GM18858 (cell line): ENCODE measurements around the gene VEZT.
"Not testable (repeated sequence)": the region's sequence is repeated elsewhere in the genome, so short reads cannot be mapped to it uniquely, and the experiment has no call there.

ENCODE experiments used
- ATAC-seq: cut with Tn5 transposase; IDR thresholded peaks from one replicate; pipeline ENCODE4 v1.9.1; 2021; ENCODE audit not compliant: unreplicated experiment

The VEZT gene

DNA sequence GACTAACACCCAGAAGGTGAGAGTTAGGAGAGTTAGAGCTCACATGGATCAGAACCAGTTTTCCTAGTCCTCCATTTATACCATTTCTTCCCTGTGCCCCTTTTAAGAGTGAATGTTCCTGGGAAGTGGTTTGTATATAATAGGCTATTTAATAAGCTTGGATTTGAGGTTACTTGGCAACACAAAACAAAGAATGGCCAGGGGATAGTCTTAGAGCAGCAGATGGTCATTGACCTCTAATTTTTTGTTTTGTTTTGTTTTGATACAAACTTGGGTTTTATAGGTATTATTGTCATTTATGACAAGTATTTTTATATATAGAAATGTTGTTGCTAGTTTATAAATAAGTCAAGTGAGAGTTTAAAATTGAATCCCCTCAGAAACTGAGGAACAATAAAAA lies 35.8 kb downstream of the VEZT start:
- ATAC-seq: no peak

DNA sequence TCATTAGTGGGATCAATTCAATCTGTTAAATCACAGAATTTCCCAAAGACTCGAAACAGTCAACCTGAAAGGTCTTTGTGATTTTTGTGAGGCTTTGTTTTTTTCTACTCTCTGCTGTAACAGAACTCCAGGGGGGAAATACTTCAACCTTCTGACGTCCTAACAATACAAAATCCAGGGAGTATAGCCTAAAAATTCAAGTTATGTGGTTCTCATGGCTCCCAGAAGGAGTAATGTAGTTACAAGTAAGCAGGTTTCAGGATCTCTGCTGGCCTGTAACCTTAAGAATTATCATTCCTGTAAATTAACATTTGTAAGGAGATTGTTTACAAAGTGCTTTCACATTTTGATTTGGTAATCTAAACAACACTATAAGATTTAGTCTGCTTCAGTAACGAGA lies 39.9 kb downstream of the VEZT start:
- no peak for ATAC-seq

DNA sequence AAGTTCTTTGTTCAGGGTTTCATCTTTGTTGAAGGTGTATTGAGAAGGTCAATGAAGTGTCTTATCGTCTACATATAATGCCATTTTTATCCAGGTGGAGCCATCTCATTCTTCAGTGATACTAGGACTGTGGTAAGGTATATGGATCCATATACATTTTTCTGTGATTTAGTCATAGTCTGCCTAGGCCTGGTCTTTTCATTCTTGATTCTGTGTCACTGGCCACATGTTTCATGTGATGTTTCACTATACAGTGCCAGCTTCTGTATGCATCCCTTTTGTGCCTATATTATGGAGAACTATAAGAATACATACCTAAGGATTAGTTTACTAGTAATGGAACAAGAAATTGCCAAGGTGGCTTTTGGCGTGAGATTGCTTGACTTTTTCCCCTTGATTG lies 40.5 kb downstream of the VEZT start:
- ATAC-seq: no peak

DNA sequence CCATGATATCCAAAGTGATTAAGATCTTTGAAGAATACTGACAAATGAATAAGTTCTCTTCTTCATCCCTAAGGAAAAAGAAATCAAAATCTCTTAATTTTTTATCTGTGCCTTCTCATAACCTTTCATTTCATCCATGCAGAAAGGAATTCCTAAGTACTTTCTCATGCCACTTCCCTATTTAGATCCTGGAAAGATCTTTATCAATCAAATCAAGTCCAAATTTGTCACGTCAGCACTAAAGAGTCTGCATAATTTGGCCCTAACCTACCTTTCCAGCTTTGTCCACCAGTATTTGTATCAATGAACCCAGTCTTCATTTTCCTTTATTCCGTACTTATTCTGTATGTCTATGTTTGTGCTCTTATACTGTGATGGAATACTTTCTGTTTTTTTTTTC lies 41.2 kb downstream of the VEZT start:
- ATAC-seq: no peak

DNA sequence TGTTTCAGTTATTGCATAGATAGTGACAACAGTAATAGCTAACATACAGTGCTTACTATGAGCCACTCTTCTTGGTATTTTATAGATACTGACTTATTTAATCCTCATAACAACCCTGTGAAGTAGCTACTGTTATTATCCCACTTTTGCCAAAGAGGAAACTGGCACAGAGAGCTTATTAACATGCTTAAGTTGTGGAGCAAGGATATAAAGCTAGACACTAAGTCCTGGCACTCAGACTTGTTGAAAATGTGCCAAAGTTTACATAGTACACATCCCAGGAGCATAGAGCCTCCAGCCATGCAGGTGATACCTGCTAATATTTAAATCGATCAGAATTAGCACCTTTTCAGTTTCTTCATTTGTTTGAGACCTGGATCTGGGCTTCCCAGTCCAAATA lies 41.8 kb downstream of the VEZT start:
- ATAC-seq: no peak

DNA sequence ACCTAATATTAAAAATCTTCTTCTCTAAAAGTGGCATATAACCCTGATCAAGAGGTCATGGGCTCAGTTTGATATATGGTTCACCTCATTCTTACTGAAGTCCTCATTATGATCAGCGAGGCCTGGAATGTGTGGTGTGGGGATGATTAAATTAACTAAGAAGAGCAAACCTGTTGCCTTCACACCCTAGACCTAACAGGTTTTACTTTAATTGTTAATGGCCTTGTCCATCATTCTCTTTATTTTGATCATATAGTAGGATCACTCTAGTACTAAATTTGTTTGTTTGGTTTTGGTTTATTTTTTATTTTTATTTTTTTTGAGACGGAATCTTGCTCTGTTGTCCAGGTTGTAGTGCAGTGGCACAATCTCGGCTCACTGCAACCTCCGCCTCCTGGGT lies 43.5 kb downstream of the VEZT start:
- ATAC-seq: no peak

DNA sequence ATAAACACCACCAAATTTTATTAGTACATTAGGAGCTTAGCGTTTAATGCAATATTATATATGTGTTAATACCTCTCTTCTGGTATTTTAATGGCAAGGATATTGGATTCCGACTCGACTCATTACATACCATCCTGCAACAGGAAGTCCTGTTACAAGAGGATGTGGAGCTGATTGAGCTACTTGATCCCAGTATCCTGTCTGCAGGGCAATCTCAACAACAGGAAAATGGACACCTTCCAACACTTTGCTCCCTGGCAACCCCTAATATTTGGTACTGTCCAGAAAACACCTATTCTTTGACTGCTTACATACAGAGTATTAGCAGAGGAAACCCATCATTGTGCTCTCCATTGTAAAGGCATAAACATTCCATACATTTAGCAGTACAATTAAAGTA lies 45.2 kb downstream of the VEZT start:
- no peak for ATAC-seq

DNA sequence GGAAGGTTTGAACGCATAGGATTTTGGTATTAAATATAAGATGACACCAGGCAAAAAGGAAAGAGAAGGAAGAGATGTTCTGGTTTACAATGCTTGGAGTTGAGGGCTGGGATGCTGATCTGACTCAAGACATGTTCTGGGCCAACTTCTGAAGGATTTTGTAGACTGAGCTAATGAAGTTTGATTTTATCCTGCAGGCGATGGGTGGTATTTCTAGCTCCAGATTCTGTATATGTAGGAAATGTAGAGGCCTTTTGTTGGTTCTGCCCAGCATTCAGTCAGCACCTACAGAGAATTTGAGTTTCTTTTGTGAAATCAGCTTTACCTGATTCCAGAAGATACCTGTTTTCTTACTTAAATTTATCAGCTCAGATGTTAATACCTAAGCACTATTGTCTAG lies 48.2 kb downstream of the VEZT start:
- ATAC-seq: no peak

DNA sequence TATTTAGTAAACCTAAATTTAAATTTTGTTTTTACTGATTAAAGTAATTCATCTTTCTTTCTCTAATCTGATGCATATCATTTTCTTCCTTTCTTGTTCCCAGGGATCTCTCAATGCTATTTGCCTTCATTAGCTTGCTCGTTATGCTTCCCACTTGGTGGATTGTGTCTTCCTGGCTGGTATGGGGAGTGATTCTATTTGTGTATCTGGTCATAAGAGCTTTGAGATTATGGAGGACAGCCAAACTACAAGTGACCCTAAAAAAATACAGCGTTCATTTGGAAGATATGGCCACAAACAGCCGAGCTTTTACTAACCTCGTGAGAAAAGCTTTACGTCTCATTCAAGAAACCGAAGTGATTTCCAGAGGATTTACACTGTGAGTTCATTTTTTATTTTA lies 48.6 kb downstream of the VEZT start:
- no peak for ATAC-seq

DNA sequence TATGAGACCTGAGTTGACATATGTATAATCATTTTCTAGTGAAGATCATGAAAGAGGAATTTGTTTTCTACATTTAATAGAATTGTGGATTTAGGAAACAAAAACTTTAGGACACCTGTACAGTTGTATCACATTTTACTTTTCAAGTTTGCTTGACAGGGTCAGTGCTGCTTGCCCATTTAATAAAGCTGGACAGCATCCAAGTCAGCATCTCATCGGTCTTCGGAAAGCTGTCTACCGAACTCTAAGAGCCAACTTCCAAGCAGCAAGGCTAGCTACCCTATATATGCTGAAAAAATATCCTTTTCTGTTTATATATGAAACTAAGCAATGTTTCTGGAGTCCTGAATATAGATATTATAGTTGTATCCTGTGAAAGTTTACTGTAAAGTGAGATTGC lies 52.3 kb downstream of the VEZT start:
- ATAC-seq: no peak

DNA sequence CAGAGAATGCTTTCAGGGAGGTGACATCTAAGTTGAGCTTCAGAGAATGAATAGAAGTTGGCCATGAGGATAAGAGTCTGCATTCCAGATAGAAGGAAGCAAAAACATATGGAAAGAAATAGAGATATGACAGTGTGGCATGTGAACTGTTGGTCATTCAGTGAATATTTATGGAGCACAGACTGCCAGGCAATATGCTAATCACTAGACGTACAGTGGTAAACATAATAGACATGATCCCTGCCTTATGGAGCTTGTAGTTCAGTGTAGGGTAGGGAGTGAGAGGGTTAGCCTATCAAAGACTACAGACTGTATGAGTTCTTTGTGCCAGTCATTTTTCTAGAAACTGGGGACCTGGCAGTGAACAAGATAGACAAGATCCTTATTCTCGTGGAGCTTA lies 53.9 kb downstream of the VEZT start:
- no peak for ATAC-seq

DNA sequence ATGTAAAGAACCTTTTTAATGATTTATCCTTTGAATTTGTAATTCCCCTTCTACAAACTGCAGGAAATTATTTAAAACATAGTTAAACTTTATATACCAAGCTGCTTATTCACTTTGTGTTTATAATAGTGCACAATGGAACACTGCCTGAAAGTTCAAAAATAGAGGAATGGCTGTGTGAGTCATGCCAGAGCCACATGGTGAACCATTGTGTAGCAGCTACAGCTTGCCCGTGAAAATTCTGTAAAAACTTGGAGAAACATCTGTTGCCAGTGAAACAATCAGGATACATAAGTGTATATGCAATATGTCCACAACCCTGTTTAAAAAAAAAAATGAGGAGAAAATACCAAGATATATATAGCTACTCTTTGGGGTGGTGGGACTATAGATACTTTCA lies 59.5 kb downstream of the VEZT start:
- ATAC-seq: no peak

DNA sequence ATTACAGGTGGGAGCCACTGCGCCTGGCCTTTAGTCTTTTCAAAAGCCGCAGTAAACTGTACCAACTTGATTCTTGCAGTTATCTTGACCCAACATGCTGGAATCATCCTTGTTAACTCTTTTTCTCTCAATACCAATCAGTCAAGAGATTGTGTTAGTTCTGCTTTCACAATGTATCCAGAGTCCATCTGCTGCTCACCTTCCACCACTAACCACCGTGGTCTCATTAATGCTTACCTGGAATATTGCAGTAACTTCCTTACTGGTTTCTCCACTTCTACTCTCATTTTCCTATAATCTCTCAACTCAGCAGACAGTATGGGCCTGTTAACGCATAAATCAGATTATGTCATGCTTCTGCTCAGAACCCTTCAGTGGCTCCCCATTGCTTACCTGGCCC lies 62.2 kb downstream of the VEZT start:
- no peak for ATAC-seq

DNA sequence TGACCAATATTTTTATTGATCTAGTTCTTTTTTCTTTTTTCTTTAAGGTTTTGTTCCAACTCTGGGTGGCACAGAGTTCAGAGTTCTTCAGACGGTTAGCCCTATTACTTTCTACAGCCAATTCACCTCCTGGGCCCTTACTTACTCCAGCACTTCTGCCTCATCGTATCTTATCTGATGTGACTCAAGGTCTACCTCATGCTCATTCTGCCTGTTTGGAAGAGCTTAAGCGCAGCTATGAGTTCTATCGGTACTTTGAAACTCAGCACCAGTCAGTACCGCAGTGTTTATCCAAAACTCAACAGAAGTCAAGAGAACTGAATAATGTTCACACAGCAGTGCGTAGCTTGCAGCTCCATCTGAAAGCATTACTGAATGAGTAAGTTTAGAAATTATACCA lies 64.7 kb downstream of the VEZT start:
- ATAC-seq: no peak

DNA sequence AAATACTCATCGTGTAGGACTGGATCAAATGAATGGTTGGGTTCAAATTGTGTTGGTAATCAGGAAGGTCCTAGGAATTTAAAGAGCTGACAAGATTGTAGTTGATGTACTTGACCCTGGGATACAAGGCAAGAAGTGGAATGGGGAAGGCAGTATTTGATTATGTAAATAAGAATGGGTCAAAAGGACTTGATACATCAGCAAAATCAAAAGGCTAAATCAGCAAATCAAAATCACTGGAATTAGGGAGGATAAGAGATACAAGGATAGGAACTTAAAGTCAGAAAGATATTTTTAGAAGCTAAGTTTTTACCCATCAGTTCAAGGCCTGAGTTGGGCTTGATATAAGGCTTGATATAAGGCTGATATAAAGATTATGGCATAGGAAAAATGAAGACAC lies 65.8 kb downstream of the VEZT start:
- no peak for ATAC-seq

DNA sequence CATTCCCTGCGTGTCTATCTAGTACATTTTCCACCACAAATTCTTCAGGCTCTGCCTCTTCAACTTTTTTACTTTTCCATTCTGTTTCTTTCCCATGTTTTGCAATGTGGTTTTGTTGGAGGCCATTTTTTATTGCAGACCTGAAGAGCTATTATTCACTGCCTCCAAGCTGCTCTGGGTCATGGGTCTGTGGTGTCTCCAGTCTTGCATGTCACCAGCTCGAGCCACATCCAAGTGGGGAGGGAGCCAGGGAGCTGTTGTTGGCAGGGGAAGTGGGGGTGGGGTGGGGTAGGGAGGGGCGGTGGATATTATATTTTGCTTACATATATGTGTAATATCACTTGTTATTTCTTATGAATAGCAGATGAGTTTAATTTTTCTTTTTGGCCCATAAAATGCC lies 69.1 kb downstream of the VEZT start:
- no peak for ATAC-seq

DNA sequence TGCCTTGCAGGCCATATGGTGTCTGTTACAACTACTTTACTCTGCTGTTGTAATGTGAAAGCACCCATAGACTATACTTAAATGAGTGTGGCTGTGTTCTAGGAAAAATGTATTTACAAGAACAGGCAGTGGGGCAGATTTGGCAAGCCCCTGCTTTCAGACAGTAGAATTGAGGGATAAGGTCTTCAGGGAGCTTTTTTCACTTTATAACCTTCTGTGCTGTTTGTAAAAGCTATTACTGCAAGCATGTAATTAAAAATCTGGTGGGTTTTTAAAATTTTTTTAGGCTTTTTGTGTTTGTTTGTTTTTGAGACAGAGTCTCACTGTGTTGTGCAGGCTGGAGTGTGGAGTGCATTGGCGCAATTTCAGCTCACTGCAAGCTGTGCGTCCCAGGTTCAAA lies 73.9 kb downstream of the VEZT start:
- no peak for ATAC-seq

DNA sequence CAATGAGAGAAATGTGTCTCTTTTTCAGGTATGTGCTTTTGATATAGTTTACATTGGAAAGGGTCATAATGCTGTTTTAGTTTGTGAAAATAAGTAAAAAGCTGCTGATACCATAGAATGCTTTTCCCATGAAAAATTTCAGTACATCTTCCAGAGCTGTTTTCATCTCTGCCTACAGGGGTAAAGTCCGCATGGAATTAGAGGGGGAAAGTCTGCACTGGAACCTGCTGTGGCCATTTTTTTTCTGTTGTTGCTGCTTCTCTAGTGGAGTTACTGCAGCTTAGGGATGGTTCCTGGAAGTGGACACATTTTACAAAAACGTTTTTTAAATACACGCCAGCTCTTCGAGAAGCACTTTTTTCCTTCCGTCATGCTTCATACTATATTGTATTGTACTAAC lies 81.3 kb downstream of the VEZT start:
- no peak for ATAC-seq

DNA sequence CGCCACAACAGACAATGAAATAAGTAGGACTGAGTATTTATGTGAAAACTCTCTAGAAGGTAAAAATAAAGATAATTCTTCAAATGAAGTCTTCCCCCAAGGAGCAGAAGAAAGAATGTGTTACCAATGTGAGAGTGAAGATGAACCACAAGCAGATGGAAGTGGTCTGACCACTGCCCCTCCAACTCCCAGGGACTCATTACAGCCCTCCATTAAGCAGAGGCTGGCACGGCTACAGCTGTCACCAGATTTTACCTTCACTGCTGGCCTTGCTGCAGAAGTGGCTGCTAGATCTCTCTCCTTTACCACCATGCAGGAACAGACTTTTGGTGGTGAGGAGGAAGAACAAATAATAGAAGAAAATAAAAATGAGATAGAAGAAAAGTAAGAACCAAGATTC lies 82.7 kb downstream of the VEZT start:
- ATAC-seq: no peak

DNA sequence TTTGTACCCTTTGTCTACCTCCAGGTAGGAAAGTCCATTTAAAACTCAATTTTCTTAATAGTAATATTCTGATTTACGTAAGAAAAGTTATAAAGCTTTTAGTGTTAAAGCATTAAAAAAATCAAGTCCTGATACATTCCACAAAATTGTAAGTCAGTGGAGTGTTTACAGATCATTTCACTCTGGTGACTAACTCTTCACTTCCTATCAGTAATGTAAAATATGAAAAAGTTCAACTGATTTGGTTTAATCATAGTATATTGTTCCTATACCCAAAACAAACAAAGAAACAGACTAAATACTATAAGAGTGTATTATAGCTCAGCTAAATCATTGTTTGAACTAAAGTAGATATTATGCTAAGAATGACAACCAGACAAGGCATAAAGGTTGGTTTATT lies 85.9 kb downstream of the VEZT start:
- ATAC-seq: no peak

DNA sequence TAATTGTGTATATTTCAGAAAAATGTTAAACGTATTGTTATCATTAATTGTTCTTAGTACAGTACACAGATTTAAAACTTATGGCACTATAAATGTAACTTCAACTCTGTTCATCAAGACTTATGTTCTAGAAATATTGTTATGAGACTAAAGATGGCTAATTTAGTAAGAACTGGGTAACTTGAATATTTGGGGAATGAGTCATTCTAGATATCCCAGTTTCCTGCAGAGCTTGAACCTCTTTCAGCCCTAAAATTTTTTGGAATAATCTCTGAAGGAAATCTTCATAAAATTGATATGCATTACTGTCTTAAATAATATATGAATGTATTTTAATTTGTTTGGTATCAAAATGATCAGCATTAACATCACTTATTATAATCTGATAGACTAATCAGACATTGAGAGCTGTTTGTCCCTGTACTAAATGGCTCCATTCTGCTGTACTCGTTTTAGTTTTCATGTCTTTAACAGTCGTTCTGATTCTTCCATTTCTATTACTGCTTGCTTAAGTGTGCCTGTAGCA lies 87.1 kb downstream of the VEZT start:
- ATAC-seq: no peak

DNA sequence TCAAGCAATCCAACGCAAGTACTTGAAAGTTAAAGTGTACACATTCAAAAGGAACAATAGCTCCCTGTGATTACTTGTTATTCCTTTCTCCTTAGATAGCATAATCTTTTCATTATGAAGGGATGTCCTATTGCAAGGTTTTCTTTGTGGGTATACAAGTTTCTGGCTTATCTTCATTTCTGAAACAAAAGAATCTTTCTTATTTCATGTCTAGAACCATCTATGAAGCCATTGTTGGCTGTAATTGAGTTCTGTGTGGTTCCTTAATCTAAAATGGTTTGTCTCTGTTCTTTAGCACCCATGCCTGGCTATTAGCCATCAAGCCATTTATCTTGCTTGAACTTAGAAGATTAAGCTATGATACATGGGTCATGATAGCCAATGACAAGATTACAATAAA lies 95.0 kb downstream of the VEZT start:
- no peak for ATAC-seq

DNA sequence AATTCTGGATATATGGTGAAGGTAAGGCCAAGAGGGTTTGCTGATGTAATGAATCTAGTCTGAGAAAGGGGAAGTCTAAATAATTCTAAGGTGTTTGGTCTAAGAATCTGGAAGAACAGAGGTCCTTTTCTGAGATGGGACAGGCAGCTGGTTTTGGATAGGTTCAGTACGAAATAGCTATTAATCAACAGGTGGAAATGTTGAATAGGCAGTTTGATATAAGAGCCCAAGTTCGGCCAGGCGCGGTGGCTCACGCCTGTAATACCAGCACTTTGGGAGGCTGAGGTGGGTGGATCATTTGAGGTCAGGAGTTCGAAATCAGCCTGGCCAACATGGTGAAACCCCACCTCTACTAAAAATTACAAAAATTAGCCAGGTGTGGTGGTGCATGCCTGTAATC lies 97.1 kb downstream of the VEZT start:
- ATAC-seq: not testable (repeated sequence)

DNA sequence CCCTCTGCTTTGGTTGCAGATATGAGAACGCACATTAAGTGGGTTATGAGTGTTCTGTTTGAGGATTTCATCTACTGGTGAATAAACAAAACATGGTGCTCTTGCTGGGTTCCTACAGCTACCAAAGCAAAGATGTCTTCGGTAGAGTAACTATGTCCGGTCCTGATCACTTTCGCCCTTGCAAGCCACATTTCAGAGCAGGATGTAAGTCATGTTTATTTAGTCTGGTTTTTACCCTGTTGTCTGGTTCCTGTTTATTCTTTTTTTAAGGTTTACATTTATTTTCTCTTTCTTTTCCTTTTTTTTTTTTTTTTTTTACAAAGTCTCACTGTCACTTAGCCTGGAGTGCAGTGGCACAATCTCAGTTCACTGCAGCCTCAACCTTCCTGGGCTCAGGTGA lies 99.2 kb downstream of the VEZT start:
- ATAC-seq: no peak
